Erythroblast (primary cell): ENCODE measurements around the gene ELF1.

Experiments used
- GATA1 ChIP-seq: IDR thresholded peaks from 2 replicates; pipeline ENCODE4 v1.6.1; 2011; ENCODE audit warnings: low read depth, mild to moderate bottlenecking, control low read depth, low read length, moderate library complexity
- POLR2A ChIP-seq: IDR thresholded peaks from 2 replicates; pipeline ENCODE4 v1.6.1; 2011; ENCODE audit warnings: mild to moderate bottlenecking, low read length

GRCh38 chr13:41053384-41053826 is 34.3 kb upstream of the ELF1 start:
- TF ChIP-seq POLR2A, result no peak
- no peak for TF ChIP-seq GATA1
